ENCODE data around the gene ACOT11.

GRCh38 chr1:54583307-54583686 is 35.3 kb downstream of the ACOT11 start:
- TF ChIP-seq ISL1 (CRISPR knock-in tag; IDR thresholded peaks at IDR 0.05) = no peak
- TF ChIP-seq CSDC2 (CRISPR knock-in tag; IDR thresholded peaks at IDR 0.05) = no peak
- TF ChIP-seq, protein P1, sequence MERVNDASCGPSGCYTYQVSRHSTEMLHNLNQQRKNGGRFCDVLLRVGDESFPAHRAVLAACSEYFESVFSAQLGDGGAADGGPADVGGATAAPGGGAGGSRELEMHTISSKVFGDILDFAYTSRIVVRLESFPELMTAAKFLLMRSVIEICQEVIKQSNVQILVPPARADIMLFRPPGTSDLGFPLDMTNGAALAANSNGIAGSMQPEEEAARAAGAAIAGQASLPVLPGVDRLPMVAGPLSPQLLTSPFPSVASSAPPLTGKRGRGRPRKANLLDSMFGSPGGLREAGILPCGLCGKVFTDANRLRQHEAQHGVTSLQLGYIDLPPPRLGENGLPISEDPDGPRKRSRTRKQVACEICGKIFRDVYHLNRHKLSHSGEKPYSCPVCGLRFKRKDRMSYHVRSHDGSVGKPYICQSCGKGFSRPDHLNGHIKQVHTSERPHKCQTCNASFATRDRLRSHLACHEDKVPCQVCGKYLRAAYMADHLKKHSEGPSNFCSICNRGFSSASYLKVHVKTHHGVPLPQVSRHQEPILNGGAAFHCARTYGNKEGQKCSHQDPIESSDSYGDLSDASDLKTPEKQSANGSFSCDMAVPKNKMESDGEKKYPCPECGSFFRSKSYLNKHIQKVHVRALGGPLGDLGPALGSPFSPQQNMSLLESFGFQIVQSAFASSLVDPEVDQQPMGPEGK (CRISPR knock-in tag; IDR thresholded peaks at IDR 0.05; ENCODE audit: borderline replicate concordance) = no peak
